GM11168 (cell line): ENCODE data around the gene CCDC149.

Experiments
- in situ Hi-C: fragments of 300-500 bp; cut with MboI; formaldehyde crosslinking; loops from one replicate; pipeline ENCODE4 v1.12.0; 2022; ENCODE audit warnings: low sequenced_read_pairs; ENCODE audit not compliant: unreplicated experiment

The CCDC149 gene

GRCh38 chr4:24807611-24808010 is 105.2 kb downstream of the CCDC149 start:
- in situ Hi-C loops: no loop called here

- in situ Hi-C loops: no loop called here
Measured at GRCh38 chr4:24806206-24806990, 106.4 kb downstream of the CCDC149 start.

GRCh38 chr4:24805566-24805965 is 107.3 kb downstream of the CCDC149 start:
- in situ Hi-C loops: no loop called here

- in situ Hi-C loops: no loop called here
Measured at GRCh38 chr4:24805067-24805466, 107.8 kb downstream of the CCDC149 start.

GRCh38 chr4:24802648-24803047 is 110.2 kb downstream of the CCDC149 start:
- in situ Hi-C loops: no loop called here

- in situ Hi-C loops: no loop called here
Measured at GRCh38 chr4:24801136-24801855, 111.5 kb downstream of the CCDC149 start.

GRCh38 chr4:24800325-24800895 is 112.4 kb downstream of the CCDC149 start:
- in situ Hi-C loops: no loop called here

GRCh38 chr4:24799544-24800324 is 113.1 kb downstream of the CCDC149 start:
- in situ Hi-C loops: no loop called here

GRCh38 chr4:24799196-24799543 is 113.7 kb downstream of the CCDC149 start:
- in situ Hi-C loops: no loop called here

GRCh38 chr4:24798036-24798610 is 114.7 kb downstream of the CCDC149 start:
- in situ Hi-C loops: no loop called here

- in situ Hi-C loops: no loop called here
Measured at GRCh38 chr4:24796620-24797019, 116.2 kb downstream of the CCDC149 start.

- in situ Hi-C loops: no loop called here
Measured at GRCh38 chr4:24795666-24796381, 117.0 kb downstream of the CCDC149 start.

- in situ Hi-C loops: no loop called here
Measured at GRCh38 chr4:24794916-24795665, 117.8 kb downstream of the CCDC149 start, which contains the start of gene SOD3. SOD3 (plus strand) TSS chr4:24795573; CDS start chr4:24799522, 3,949 bp downstream.

- in situ Hi-C loops: no loop called here
Measured at GRCh38 chr4:24794480-24794879, 118.4 kb downstream of the CCDC149 start.

GRCh38 chr4:24794051-24794450 is 118.8 kb downstream of the CCDC149 start:
- in situ Hi-C loops: no loop called here

- in situ Hi-C loops: no loop called here
Measured at GRCh38 chr4:24793219-24794005, 119.4 kb downstream of the CCDC149 start.

GRCh38 chr4:24792552-24792951 is 120.3 kb downstream of the CCDC149 start:
- in situ Hi-C loops: no loop called here

GRCh38 chr4:24791043-24791442 is 121.8 kb downstream of the CCDC149 start:
- in situ Hi-C loops: no loop called here
